ENCODE measurements around the gene KRTAP5-7.

The KRTAP5-7 gene

DNA sequence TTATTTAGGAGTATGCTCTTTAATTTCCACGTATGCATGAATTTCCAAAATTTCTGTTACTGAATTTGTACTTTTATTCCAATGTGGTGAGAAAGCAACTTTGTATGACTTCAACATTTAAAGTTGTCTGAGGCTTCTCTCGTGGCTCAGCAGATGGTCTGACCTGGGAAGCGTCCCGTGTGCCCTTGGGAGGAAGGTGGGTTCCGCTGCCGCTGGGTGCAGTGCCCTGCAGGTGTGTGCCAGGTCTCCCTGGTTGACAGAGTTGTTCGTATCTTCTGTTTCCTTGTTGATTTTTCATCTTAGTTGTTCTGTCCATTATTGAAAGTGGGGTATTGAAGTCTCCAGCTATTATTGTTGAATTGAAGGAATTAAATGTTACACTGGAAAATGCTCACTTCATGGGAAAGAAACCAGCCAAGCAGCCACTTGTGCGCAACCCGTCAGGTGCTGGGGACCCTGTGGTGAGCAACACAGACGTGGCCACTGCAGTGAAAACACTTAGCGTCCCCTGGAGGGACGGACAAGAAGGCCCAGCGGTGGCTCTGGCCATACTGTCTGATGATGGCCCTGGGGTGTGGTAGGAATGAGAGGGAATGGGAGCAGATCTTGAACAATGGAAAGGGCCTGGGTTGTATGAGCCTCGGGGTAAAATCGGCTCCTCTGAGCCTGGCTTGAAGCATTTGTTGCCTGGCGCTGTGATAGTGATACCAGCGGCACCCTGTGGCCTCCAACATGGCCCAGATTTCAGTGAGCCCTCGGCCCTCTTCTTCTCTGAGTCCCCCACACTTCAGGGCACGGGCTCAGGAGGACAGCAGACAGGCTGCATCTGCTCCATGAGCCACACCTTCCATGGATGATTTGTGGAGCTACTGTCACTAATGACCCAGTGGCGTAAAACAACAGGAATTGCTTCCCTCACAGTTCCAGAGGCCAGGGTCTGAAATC lies 31.5 kb upstream of the KRTAP5-7 start:
- no peak for DNase-seq (ENCODE audit: low read depth in 2 of 2, low spot score in 1 of 2)

DNA sequence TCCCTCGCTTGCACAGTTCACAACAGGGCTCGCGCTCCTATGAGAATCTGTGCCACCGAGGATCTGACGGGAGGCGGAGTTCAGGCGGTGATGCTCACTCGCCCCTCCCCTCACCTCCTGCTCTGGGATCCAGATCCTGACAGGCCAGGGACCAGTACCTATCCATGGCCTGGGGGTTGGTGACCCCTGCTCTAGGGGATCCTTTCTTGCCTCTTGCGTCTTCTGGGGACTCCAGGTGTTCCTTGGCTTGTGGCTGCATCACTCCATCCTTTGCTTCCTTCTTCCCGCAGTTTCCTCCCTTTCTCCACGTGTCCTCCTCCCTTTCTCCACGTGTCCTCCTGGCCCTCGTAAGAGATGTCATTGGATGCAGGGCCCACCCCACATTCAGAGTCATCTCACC lies 30.6 kb upstream of the KRTAP5-7 start:
- no peak for DNase-seq (ENCODE audit: low read depth in 2 of 2, low spot score in 1 of 2)

DNA sequence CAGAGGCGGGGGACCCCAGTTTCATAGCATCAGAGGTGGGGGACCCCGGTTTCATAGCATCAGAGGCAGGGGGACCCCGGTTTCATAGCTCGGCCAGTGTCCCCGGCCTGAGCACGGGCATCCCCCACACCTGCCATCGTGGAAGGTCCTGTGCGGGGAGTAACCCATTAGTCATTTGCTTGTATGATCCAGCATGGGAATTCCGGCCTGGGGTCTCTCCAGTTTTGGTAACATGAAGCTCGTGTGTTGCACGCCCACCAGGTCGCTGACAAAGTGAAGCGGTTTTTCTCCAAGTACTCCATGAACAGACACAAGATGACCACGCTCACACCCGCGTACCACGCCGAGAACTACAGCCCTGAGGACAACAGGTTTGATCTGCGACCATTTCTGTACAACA lies 29.0 kb upstream of the KRTAP5-7 start:
- DNase-seq (ENCODE audit: low read depth in 2 of 2, low spot score in 1 of 2): no peak

DNA sequence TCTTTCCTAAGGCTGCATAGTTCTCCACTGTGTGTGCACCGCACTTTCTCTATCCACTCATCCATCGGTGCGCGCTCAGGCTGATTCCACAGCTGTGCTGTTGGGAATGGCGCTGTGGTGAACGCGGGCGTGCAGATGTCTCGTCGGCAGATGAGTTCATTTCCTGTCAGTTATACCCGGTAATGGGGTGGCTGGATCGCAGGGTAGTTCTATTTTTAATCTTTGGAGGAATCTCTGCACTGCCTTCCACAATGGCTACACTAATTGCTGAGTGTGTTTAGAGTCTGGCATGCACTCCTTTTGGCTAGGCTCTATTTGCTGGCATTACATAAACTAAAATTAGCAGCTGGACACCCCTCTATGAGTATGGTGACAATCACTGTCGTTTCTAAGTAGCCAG lies 27.9 kb upstream of the KRTAP5-7 start:
- DNase-seq (ENCODE audit: low read depth in 2 of 2, low spot score in 1 of 2): no peak

DNA sequence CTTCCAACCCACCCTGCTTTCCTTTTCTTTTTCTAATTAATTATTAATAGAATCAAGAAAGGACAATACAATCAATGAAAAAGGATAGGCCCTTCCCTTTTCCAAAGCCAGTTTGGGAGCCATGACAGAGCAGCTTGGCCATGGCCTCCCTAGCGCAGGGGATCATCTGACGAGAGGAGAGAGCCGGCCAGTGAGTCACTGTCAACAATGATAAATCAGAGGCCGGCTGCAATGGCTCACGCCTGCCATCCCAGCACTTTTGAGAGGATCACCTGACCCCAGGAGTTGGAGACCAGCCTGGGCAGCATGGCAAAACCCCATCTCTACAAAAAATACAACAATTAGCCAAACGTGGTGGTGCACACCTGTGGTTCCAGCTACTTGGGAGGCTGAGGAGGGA lies 27.5 kb upstream of the KRTAP5-7 start:
- no peak for DNase-seq (ENCODE audit: low read depth in 2 of 2, low spot score in 1 of 2)

DNA sequence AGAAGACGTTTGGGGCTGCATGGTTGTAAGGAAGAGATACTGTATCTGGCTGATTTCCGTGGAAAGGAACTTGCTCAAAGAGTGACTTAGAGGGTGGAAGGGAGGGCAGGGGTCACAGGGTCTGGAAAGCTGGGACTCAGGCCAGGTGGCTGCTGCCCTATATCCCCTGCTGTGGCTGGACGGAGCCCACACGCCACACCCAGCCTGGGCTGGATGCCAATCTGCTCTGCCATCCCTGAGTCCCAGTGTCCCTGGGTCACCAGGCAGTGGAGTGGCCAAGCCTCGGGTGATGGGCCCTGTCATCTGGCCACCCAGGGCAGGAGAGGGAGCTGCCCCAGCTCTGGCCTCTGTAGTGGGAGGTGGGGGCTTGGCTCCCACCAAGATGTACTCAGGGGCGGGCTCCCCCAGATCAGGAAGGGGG lies 26.5 kb upstream of the KRTAP5-7 start:
- no peak for DNase-seq (ENCODE audit: low read depth in 2 of 2, low spot score in 1 of 2)

DNA sequence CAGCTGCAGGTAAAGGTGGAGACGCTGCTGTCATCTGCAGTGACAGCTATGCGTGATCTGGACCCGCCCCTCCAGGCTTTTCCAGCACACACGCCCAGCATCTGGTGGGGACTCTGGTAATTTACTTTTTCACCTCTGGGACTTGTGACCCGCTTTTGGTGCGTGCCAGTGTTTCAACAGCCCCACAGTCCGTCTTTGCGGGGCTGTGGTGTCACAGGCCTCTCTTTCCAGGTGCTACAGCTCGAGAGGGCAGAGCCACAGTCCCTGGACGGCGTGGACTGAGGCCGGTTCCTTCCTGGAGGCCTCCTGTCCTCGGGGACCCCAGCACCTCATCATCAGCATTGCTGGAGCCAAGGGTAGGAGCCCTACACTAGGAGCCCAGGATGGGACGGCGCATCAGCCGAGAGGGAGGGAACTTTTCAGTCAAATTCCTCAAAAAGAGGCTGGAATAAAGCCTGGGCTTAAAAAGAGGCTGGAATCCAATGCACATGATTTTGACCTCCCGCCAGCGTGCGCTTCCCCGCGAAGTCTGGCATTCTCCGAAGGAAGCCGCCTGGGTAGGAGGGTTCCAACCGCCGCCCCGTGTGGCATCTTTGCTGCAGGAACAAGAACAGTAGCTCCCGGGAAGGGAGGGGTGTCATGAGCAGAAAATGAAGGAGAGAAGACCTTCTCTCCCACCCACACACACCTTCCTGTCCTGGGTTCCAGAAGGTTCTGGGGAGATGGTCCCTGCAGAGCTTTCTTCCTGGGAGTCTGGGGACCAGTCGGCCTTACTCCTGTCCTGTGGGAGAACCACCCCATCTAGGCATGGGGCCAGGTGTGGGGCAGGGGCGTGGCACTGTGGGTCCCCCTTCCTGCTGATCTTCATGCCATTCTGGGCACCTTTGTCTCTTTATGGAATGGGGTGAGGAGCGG lies 25.7 kb upstream of the KRTAP5-7 start:
- no peak for DNase-seq (ENCODE audit: low read depth in 2 of 2, low spot score in 1 of 2)

DNA sequence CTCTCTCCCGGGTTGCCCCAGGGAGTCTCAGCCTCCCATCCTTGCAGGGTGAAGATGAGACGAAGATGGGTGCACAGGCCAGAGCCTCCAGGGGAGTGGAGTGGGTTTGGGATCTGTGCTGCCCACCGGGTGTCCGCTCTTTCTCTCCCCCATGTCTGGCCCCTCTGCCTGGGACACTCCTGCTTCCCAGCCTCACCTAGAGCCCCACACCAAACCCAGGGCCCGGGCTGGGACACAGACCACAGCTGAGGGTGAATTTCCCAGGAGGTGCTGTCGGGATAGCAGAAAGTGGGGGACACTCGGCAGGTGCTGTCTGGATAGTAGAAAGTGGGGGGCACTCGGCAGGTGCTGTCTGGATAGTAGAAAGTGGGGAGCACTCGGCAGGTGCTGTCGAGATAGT lies 25.0 kb upstream of the KRTAP5-7 start:
- DNase-seq (ENCODE audit: low read depth in 2 of 2, low spot score in 1 of 2): no peak

DNA sequence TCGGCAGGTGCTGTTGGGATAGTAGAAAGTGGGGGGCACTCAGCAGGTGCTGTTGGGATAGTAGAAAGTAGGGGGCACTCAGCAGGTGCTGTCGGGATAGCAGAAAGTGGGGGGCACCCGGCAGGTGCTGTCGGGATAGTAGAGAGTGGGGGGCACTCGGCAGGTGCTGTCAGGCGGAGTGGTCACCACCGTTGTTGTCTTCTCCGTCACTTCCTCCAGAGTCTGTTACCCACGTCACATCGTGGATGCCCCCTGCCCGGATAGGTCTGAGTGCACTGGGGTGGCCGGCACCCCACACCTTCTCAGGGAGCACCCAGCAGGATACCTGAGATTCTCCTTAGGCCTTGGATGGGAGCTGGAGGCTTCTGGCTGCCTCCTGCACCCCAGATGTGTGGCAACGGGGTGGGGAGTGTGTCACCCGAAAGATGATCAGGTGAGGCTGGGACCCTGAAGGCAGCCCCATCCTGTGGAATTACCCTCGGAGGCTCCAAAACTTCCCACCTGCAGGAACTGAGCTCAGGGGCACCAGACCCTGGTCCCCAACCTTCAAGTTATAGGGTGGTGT lies 24.1 kb upstream of the KRTAP5-7 start:
- DNase-seq (ENCODE audit: low read depth in 2 of 2, low spot score in 1 of 2): no peak

DNA sequence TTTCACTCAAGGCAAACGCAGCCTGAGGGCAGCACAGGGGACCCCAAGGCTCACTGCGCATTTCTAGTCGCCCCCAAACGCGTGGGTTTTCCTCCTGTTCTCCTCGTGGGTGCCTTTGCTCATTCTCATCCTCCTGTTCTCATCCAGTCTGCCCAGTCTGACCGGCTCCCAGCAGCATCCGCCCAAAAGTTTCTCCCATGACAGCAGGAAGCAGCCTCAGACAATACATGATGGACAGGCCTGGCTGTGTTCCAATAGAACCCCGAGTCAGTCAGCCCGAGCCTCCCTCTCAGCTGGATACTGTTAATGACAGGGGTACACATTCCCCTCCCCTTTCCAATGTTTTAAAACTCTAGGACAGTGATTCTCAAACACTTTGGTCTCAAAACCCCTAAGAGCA lies 22.5 kb upstream of the KRTAP5-7 start:
- DNase-seq (ENCODE audit: low read depth in 2 of 2, low spot score in 1 of 2): no peak

DNA sequence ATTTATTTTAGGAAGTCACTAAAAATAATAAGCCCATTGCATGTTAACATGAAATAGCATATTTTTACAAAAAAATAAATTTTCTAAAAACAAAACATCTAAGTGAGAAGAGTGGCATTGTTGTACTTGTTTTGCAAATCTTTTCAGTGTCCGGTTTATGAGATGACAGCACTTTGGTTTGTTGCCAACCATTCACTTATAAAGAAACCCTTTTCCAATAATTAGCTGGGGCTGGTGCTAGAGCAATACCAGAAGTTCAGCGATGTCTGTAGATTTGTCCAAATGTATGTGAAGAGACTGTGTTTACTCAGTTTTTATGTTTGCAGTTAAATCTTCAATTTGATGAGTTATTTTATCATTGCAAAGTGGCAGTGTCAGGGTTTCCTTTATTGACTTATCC lies 22.1 kb upstream of the KRTAP5-7 start:
- DNase-seq (ENCODE audit: low read depth in 2 of 2, low spot score in 1 of 2): no peak

DNA sequence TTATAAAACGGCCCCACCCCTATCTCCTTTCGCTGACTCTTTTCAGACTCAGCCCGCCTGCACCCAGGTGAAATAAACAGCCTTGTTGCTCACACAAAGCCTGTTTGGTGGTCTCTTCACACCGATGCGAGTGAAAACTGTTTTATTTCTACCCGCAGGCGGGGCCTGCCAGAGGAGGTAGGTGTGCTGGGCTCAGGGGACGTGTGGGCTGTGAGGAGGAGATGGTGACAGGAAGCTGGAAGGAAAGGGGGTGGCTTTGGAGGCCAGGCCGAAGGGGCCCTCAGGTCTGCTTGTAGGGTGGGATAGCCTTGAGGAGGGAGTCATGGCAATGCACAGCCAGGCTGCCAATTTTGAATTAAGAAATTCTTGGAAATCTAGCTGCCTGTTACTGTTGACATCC lies 21.3 kb upstream of the KRTAP5-7 start:
- DNase-seq (ENCODE audit: low read depth in 2 of 2, low spot score in 1 of 2): no peak

DNA sequence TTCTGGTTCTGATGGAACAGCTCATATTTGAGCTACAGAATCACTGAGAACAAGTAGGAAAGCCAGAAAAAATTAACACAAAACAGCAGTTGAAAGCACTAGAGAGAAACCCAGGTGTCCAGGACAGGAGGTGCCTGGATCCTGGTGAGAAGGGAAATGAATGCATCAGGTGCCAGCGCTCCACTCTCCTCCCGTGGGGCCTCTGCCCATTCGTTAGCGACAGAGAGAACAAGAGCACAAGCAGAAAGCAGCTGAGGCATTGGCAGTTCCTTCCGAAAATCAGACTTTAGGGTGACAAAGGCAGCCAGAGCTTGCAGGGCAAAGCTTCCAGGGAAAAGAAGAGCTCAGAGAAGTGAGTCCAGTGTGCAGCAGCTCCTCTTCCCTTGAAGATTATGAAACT lies 20.0 kb upstream of the KRTAP5-7 start:
- DNase-seq (ENCODE audit: low read depth in 2 of 2, low spot score in 1 of 2): no peak

DNA sequence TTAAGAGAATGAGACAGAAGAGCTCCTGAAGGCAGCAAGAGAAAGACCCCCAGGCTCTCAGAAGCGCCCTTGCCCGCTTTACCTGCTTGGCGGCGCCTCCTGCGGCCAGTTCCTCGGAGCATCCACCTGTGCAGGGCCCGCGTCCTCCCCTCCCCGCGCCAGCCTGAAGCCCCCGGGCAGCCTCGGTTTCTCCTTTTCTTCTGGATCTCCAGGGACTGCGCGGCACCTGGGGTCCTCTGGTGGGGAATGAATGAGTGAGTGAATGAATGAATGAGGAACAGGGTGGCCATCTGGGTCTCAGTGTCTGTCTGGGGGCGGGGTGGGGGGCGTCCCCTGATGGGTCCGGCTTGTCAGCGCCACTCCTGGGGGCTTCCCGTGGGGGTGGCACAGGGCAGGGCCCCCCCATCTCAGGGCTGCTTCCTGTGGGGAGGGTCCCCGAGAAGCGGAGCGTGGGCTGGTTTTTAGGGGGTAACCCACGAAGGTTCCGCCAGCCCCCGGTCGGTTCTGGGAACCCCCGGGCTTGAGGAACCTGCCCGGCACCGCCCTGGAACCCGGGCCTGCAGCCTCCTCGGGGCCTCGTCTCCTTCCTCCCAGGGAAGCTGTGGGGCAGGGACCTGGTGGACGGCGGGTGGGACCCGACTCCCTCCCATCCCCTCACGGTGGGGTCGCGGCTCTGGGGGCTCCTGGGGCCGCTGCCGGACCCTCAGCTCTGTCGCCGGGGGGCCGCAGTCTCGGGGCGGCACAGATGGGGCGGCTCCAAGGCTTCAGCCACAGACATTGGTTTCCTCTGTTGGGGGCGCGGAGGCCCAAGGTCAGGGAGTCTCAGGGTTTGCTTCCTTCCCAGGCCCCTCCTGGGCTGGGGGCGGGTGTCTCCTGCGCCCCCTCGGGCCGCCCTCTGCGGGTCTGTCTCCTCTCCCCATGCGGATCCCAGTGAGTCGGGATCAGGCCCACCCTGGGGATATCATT lies 8.3 kb upstream of the KRTAP5-7 start:
- DNase-seq (ENCODE audit: low read depth in 2 of 2, low spot score in 1 of 2): no peak

DNA sequence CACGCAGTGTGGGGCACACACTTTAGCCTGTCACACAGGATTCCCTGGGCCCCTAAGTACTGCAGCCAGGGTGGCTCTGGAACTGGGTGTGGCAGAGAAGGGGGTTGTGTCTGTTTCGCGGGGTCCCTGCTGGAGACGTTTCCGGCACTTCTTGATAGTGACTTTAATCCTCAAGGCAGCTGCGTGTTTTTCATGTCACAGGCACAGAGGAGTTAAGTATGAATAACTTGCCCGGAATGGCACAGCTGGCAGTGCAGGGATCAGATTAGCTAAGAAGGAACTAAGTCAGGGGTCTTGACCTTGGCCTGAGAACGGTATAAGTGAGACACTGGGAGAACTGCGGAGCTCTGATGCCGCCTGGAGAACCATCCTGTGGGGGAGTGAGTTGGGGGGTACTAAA lies 7.5 kb upstream of the KRTAP5-7 start:
- DNase-seq (ENCODE audit: low read depth in 2 of 2, low spot score in 1 of 2): no peak

DNA sequence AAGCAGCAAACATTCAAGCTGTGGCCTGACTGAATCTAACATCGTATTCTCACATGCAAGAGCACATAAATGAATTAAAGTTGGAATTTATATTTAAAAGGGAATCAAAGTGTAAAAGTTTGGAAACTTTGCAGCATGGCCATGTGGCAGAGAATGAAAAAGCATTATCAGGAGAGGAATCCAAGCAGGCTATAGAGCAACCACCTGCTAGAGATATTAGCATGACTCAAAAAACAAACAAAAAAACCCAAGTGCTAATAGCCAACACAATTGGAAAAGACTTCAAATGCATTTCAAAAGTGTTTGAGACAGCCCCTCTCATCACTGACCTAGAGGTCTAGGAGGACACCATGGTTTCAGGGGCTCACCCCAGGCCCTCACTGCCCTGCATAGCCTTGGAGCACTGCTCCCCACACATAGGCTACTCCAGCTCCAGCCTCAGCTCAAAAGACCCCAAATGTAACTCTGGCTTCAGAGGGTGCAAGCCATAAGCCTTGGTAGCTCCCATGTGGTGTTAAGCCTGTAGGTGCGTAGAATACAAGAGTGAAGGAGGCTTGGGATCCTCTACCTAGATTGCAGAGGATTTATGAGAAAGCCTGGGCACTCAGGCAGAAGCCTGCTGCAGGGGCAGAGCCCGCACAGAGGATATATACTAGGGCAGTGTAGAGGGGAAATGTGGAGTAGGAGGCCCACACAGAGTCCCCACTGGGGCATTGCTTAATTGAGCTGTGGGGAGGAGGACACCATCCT lies 1.7 kb upstream of the KRTAP5-7 start:
- DNase-seq (ENCODE audit: low read depth in 2 of 2, low spot score in 1 of 2): no peak

DNA sequence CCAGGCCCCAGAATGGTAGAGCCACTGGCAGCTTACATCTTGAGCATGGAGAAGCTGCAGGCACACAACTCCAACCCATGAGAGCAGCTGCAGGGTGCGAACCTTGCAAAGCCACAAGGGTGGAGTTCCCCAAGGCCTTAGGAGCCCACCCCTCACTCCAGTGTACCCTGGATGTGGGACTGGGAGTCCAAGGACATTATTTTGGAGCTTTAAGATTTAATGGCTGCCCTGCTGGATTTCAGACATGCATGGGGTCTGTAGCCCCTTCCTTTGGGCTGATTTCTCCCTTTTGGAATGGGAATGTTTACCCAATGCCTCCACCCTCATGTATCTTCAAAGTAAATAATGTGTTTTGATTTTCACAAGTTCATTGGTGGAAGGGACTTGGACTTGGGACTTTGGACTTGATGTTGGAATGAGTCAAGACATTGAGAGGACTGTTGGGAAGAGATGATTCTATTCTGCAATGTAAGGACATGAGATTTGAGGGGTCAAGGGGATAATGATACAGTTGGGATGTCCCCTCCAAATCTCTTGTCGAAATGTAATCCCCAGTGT lies 1.1 kb upstream of the KRTAP5-7 start:
- no peak for DNase-seq (ENCODE audit: low read depth in 2 of 2, low spot score in 1 of 2)

DNA sequence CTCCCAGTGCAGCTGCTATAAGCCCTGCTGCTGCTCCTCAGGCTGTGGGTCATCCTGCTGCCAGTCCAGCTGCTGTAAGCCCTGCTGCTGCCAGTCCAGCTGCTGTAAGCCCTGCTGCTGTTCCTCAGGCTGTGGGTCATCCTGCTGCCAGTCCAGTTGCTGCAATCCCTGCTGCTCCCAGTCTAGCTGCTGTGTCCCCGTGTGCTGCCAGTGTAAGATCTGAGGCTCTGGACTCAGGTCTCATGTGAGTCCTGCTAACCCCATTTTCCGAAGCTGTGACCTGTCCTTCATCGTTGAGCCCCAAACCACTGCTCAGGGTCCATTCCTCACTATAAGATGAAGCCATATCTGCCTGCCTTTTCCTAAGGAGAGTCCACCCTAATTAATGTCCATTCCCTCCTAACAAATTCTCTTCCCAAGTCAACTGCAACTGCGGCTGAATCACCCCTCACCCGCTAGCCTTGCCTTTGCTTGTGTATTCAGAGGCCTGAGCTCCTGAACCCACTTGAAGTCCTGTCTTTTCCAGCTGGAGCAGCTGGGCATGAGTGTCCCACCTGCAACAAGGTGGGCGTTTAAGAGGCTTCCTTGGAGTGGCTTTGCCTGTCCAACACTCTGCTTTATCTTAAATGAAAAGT lies 626 bp downstream of the KRTAP5-7 start:
- no peak for DNase-seq (ENCODE audit: low read depth in 2 of 2, low spot score in 1 of 2)

DNA sequence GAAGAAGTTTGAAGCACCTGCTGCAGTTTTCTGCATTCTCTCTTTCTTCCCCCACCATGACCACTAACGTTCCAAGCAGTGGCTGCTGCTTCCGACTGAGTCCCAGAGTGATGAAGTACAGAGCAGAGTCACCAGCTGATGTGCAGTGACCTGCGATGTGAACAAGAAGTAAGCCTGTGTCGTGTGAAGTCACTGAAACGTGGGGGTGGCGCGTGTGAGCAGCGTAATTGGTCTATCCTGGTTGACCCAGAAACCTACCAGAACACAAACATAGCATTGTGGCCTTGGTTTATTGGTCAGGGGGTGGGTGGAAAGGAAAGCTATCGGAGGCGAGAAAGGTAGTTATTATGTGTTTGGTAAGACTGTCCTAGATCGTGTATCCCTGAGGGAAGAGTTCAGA lies 3.5 kb downstream of the KRTAP5-7 start:
- DNase-seq (ENCODE audit: low read depth in 2 of 2, low spot score in 1 of 2): no peak

All from stimulated activated CD8-positive, alpha-beta memory T cell treated with anti-CD3 and anti-CD28 coated beads, Interleukin-4, amount 100 ng/mL, for 4 hours (primary cell).